GM12878 (cell line): Measurements from ENCODE around the gene HMCN1. TPM values are rescaled to one million over a fixed set of nuclear protein-coding genes. Genes with fewer than 3 reads are reported as not detected.

ENCODE experiments used
- ATAC-seq: fragments of 200-7000 bp; cut with Tn5 transposase; 3 replicates; pipeline ENCODE4 v1.9.1; 2020; ENCODE audit warnings: mild to moderate bottlenecking, moderate library complexity
- BruUV-seq: library from RNA; stranded (reverse); fragments of 400-500 nt; replicated peaks from 2 replicates; lab custom pipeline; 2021; lab: Mats Ljungman, UMichigan
- CTCF ChIA-PET: fragments of 300-600 bp; sonication (Branson Sonifier 250); formaldehyde crosslinking; extraction: SDS; loops from one replicate; lab custom pipeline; 2021; ENCODE audit warnings: inconsistent platforms; lab: Yijun Ruan, JAX
- POLR2A ChIA-PET: fragments of 350-600 bp; formaldehyde crosslinking; extraction: SDS; loops from one replicate; lab custom pipeline; 2021; ENCODE audit warnings: inconsistent platforms; lab: Charles Lee
- RAD21 ChIA-PET: fragments of 300-600 bp; sonication (Branson Sonifier 250); formaldehyde crosslinking; loops from one replicate; lab custom pipeline; 2023; ENCODE audit warnings: antibody characterized with exemption; ENCODE audit not compliant: unreplicated experiment; lab: Charles Lee
- SMC1A ChIA-PET: fragments of 300-600 bp; sonication (Branson Sonifier 250); formaldehyde crosslinking; loops from one replicate; lab custom pipeline; 2023; ENCODE audit not compliant: unreplicated experiment, uncharacterized antibody; lab: Charles Lee
- DNase-seq: peaks from one replicate; pipeline ENCODE4 v3.0.0-alpha.2; 2011; ENCODE audit warnings: low read depth, low spot score
- FAIRE-seq: peaks from 3 replicates; lab custom pipeline; 2011; peaks lifted over from hg19 to GRCh38; lab: Jason Lieb, UNC
- H2AFZ ChIP-seq: 2 replicates; pipeline ENCODE4 v1.6.0; 2011; ENCODE audit warnings: low read depth, low read length, control low read depth; ENCODE audit not compliant: control insufficient read depth
- H3K27ac ChIP-seq: 2 replicates; pipeline ENCODE4 v1.5.1; 2011; ENCODE audit warnings: control low read depth; ENCODE audit not compliant: control insufficient read depth, insufficient read depth
- H3K27me3 ChIP-seq, 2 experiments: replicated peaks in 1 of 2; 2 replicates each; pipeline versions ENCODE4 v1.6.0 to v1.6.1; 2011; ENCODE audit warnings: low read length in 1 of 2; ENCODE audit not compliant: control insufficient read depth in 2 of 2, insufficient read depth in 2 of 2
- H3K36me3 ChIP-seq, 2 experiments: 2 replicates each; pipeline ENCODE4 v1.5.1; 2011; ENCODE audit warnings: low read length in 1 of 2; ENCODE audit not compliant: control insufficient read depth in 2 of 2, insufficient read depth in 2 of 2
- H3K4me1 ChIP-seq: 2 replicates; pipeline ENCODE4 v1.6.1; 2011; ENCODE audit warnings: mild to moderate bottlenecking, low read length, moderate library complexity, mixed read lengths; ENCODE audit not compliant: control insufficient read depth, insufficient read depth
- H3K4me2 ChIP-seq: 2 replicates; pipeline ENCODE4 v1.6.0; 2011; ENCODE audit warnings: control low read depth; ENCODE audit not compliant: control insufficient read depth, insufficient read depth
- H3K4me3 ChIP-seq: fragments of 200-600 bp; sonication (generic); 2 replicates; pipeline ENCODE4 v1.5.1; 2016
- H3K79me2 ChIP-seq: 2 replicates; pipeline ENCODE4 v1.6.0; 2011; ENCODE audit warnings: low read length; ENCODE audit not compliant: control insufficient read depth, insufficient read depth
- H3K9ac ChIP-seq: 2 replicates; pipeline ENCODE4 v1.8.0; 2011; ENCODE audit warnings: low read length, control low read depth, mixed read lengths; ENCODE audit not compliant: control insufficient read depth, insufficient read depth
- H3K9me3 ChIP-seq: replicated peaks from 3 replicates; pipeline ENCODE4 v1.5.1; 2011; ENCODE audit warnings: mild to moderate bottlenecking, low read length; ENCODE audit not compliant: control insufficient read depth, insufficient read depth
- H4K20me1 ChIP-seq: 2 replicates; pipeline ENCODE4 v1.6.0; 2011; ENCODE audit not compliant: control insufficient read depth, insufficient read depth
- BCLAF1 ChIP-seq: fragments of 450-650 bp; IDR thresholded peaks from 2 replicates; pipeline ENCODE4 v1.6.1; 2017; ENCODE audit warnings: antibody characterized with exemption, mild to moderate bottlenecking, moderate library complexity
- CEBPZ ChIP-seq: fragments of 150-350 bp; IDR thresholded peaks from 2 replicates; pipeline ENCODE4 v1.6.1; 2016; ENCODE audit warnings: low read depth, low read length
- CHD4 ChIP-seq: fragments of 200-600 bp; sonication (generic); IDR thresholded peaks from 2 replicates; pipeline ENCODE4 v1.6.1; 2016; ENCODE audit warnings: mild to moderate bottlenecking
- HCFC1 ChIP-seq: fragments of 150-350 bp; IDR thresholded peaks from 2 replicates; pipeline ENCODE4 v1.6.1; 2014; ENCODE audit warnings: low read length
- HDGF ChIP-seq: fragments of 450-650 bp; IDR thresholded peaks from 2 replicates; pipeline ENCODE4 v1.6.1; 2016; ENCODE audit warnings: antibody characterized with exemption
- IRF3 ChIP-seq: fragments of 450-650 bp; IDR thresholded peaks from 2 replicates; pipeline ENCODE4 v1.6.1; 2014; ENCODE audit warnings: mild to moderate bottlenecking
- IRF5 ChIP-seq: fragments of 450-650 bp; IDR thresholded peaks from 2 replicates; pipeline ENCODE4 v1.6.1; 2017; ENCODE audit warnings: borderline replicate concordance
- MAX ChIP-seq: IDR thresholded peaks from 2 replicates; pipeline ENCODE4 v1.6.1; 2012; ENCODE audit warnings: low read depth, low read length, improper control_type of control experiment
- NR2F1 ChIP-seq: fragments of 450-650 bp; conservative IDR thresholded peaks from 2 replicates; pipeline ENCODE4 v1.6.1; 2017; ENCODE audit warnings: mild to moderate bottlenecking
- SMAD1 ChIP-seq: fragments of 450-650 bp; IDR thresholded peaks from 2 replicates; pipeline ENCODE4 v1.6.1; 2018; ENCODE audit warnings: mild to moderate bottlenecking, low read depth; ENCODE audit not compliant: partially characterized antibody
- ZBTB33 ChIP-seq: fragments of 450-650 bp; IDR thresholded peaks from 2 replicates; pipeline ENCODE4 v1.6.1; 2017; ENCODE audit warnings: mild to moderate bottlenecking
- ZNF217 ChIP-seq: fragments of 450-650 bp; IDR thresholded peaks from 2 replicates; pipeline ENCODE4 v1.6.1; 2017; ENCODE audit warnings: antibody characterized with exemption, mild to moderate bottlenecking
- WGBS: methylation state at CpG from one replicate; pipeline ENCODE4 v1.1.6; 2016; ENCODE audit warnings: low lambda C conversion rate; ENCODE audit not compliant: insufficient replicate concordance, insufficient coverage; ENCODE audit errors: missing lambda C conversion rate; 5-methylcytosine and 5-hydroxymethylcytosine counted together
- in situ Hi-C: fragments of 300-500 bp; cut with MboI; formaldehyde crosslinking; loops from 9 replicates; pipeline ENCODE4 v1.14.3; 2018; ENCODE audit warnings: mixed read lengths
- intact Hi-C: fragments of 100-400 bp; cut with micrococcal nuclease; formaldehyde crosslinking; loops from one replicate; pipeline ENCODE4 v1.14.2; 2022; ENCODE audit not compliant: unreplicated experiment
- polyA plus RNA-seq, 11 experiments: library from polyadenylated mRNA; depleted of rRNA in 4 of 11; unstranded in 6 of 11; stranded (reverse) in 5 of 11; fragments of >200 nt; fragmentation: Nextera tagmentation in 4 of 11; fragmentation: Illumina TruSeq in 1 of 11; extraction: Ambion mirVana in 4 of 11; extraction: Trizol in 1 of 11; gene quantifications; 1 replicate in 1 of 11; 2 replicates in 10 of 11; pipeline versions ENCODE4 v1.2.1 to v1.2.3, GENCODE V29; 2011 to 2016; ENCODE audit warnings: inconsistent platforms in 2 of 11, missing spikeins in 2 of 11, low read depth in 1 of 11
- total RNA-seq, 4 experiments: library from RNA; depleted of rRNA in 3 of 4; stranded (reverse); fragments of >200 nt in 3 of 4; fragmentation: Illumina TruSeq in 1 of 4; extraction: Trizol in 1 of 4; gene quantifications; 2 replicates each; pipeline versions ENCODE4 v1.2.1 to v1.2.3, GENCODE V29; 2013 to 2021

The HMCN1 gene
- total and polyA plus RNA-seq, 10 of the 15 experiments (the other 5 are each of a cell fraction or from before 2014, with no cell fraction given), result under 0.01 to 0.07 TPM; not detected in 8

- Histone ChIP-seq H3K4me3 (no peak overlapping the region), H3K79me2 (no peaks in the 10 kb centered on the region), H2AFZ (no peak overlapping the region), H3K4me1 (no peaks in the 10 kb centered on the region), H3K4me2 (no peak overlapping the region), H4K20me1 (no peaks in the 10 kb centered on the region), H3K9me3 (no peaks in the 10 kb centered on the region), H3K36me3 (no peaks in the 10 kb centered on the region), H3K27me3 (no peaks in the 10 kb centered on the region), H3K27ac (no peak overlapping the region), H3K9ac (no peak overlapping the region)
- no TSS peak for BruUV-seq
- intact Hi-C loops, result no loop called here
- in situ Hi-C loops, result no loop called here
- DNase-seq (no peak), FAIRE-seq (no peak), ATAC-seq (no peak)
- CTCF ChIA-PET, result no interaction called here
- POLR2A ChIA-PET, result no interaction called here
- SMC1A ChIA-PET, result interaction anchor here (0.5 kb wide), 2 partner anchors 142 to 911 kb away, joined by 3 read pairs; no protein-coding TSS in a partner anchor
- RAD21 ChIA-PET, result no interaction called here
- WGBS, result 11% methylated on average over 4 of the region's 4 CpGs
- TF ChIP-seq ZNF217 (no peak), SMAD1 (no peak), CHD4 (no peak), HDGF (no peak), IRF3 (no peak), HCFC1 (no peak), BCLAF1 (no peak), ZBTB33 (no peak), NR2F1 (no peak), IRF5 (no peak), CEBPZ (no peak), MAX (no peak)
Observed at GRCh38 chr1:185969028-185969427, 234.8 kb downstream of the HMCN1 start.
